ENCODE data around the gene SERPINB7.

SERPINB7 gene

DNA sequence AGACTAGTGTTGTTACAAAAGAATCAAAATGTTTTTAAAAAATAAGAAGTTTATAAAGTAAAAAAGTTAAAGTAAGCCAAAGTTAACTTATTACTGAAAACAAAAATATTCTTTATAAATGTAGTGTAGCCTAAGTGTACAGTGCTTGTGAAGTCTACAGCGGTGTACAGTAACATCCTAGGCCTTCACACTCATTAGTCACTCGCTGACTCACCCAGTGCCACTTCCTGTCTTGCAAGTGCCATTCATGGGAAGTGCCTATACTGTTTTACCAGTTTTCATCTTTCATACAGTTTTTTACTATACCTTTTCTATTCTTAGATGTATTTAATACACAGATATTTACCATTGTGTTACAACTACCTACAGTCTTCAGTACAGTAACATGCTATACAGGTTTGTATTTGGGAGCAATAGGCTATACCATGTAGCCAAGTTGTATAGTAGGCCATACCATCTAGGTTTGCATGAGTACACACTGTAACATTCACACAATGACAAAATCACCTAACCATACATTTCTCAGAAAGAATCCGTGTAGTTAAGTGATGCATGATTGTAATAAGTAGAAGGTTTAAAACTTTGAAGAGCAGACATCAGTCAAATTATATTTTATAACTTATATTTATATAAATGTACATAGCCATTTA lies 13.4 kb downstream of the SERPINB7 start:
- DNase-seq: no peak

DNA sequence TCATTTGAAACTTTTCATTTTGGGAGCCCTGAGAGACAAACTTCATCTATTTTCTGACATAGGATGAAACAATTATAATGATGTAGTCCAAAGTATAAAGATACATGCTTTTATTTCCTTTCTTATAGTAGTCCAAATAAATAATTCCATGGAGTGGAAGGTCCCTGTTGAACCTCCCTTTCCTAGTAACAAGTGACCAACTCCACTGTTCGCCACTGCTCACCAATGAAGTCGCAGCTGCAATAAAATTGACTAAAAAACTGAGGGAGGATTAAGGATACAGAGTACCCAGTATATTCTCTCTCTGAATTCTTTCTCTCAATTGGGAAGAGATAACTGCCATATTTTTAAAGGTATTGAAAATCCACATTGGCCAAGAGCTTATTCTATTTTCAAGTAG lies 14.1 kb downstream of the SERPINB7 start:
- DNase-seq: no peak

GRCh38 chr18:63795606-63796005 lies 20.4 kb downstream of the SERPINB7 start:
- no peak for DNase-seq

- no peak for DNase-seq
Measured at GRCh38 chr18:63799189-63799588, 24.0 kb downstream of the SERPINB7 start.

DNA sequence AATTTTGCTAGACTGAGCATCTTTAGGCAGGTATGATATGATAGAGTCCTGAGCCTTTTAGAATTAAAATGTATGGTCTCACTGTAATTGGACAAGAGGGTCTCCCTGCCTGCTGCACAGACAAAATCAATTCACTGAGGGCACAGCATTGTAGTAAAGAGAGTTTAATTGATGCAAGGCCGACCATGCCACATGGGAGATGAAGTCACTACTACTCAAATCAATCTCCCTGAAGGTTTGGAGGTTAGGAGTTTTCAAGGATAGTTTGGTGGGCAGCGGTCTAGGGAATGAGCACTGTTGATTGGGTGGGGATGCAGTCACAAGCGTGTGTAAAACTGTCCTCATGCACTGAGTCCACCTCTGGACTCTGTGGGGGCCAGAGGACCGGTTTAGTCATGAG lies 26.1 kb downstream of the SERPINB7 start:
- DNase-seq: no peak

GRCh38 chr18:63808125-63808524 lies 32.9 kb downstream of the SERPINB7 start:
- DNase-seq: no peak

DNA sequence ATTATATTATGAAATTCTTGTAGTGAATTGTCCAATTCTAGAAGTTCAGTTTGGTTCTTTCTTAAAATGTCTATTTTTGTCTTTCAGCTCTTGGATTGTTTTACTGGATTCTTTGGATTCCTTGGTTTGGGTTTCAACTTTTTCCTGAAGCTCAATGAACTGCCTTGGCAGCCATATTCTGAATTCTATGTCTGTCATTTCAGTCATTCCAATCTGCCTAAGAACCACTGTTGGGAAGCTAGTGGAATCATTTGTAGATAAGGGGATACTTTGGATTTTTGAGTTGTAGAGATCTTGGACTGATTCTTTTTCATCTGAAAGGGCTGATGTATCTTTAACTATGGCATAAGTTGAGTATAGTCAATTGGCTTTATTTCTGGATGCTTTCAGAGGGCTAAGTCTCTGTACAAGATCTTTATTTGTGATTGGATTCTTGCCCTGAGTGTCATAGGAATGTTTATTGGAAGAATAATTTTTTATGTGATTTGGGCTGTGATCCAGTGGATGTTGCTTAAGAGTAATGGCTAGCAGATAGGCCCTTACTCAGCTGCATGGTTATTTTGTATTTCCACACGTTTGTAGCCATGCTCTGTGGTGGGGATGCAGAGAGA lies 42.3 kb downstream of the SERPINB7 start:
- no peak for DNase-seq

DNA sequence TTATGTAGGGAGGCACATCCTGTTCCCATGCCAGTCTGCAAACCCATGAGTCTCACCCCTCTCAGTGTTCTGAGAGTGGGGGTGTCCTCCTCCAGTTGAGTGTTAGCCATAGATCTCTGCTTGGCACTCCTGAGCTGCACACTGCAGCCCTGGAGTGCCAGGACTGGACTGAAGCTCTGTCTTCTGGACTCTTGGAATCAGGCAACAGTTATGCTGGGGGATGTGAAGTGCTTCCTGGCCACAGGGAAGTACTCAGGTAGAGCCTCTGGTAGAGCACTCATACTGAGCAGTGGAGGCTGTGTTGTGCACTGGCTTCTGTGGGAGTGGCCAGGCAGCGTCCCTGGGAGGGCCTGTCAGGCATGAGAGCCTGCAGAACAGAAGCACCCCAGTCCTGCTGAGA lies 43.0 kb downstream of the SERPINB7 start:
- no peak for DNase-seq

- no peak for DNase-seq
Measured at GRCh38 chr18:63819786-63820185, 44.6 kb downstream of the SERPINB7 start.

DNA sequence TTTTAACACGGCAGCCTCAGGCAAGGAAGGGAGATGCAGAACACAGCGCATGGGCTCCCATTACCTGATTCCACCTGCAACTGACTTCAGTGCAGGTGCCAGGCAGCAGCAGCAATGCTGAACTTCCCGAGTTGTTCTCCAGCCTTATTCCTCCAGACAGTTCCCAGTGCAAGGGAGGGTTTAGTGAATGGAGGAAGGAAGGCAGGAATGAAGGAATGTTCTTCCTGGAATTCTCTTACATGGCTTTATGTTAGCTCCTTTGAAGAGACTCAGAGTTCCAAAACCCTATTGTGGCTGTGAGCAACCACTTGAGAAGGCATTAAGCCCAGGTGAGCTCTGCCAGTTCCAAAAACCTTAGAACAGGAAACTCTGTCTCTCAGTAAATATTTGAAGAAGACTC lies 45.5 kb downstream of the SERPINB7 start:
- no peak for DNase-seq

GRCh38 chr18:63823516-63824219 lies 48.5 kb downstream of the SERPINB7 start:
- no peak for DNase-seq

DNA sequence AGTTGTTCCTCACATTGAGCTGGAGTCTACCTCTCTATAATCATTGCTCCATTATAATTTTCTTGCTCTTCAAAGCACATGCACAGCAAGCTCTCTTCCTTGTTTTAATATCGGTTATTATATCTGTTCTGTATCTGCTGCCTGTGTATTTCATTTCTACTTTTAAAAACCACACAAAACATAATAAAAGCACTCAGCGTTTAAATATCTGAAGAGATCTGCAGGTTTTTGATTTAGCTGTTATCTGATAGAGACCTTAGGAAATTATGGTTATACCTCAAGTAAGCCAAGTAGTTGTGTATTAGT lies 49.0 kb downstream of the SERPINB7 start:
- DNase-seq: no peak

DNA sequence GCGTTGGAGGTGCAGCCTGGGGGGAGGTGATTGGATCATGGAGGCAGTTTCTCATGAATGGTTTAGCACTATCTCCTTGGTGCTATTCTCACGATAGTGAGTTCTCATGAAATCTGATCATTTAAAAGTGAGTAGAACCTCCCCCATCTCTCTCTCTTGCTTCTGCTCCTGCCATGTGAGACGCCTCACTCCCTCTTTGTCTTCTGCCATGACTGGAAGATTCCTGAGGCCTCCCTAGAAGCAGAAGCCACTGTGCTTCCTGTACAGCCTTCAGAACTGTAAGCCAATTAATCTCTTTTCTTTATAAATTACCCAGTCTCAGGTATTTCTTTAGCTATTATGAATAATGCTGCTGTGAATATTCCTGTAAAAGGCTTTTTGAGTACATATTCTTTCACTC lies 52.9 kb downstream of the SERPINB7 start:
- no peak for DNase-seq

DNA sequence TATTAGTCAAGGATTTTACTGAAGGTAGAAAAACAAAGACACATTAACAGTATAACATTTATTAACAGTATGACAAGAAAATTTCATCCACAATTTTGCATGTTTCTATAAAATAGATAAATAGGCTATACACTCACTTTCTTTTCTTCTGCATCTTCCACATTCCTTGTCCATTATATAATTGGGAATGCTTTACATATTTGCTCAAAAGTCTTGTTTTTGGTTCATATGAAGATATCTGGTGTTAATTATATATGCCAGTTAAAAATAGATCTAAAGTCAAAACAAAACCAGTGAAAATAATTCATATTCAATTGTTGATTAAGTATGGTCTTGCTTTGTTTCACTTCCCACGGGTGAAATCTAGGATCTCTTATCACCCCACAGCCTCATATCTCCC lies 53.4 kb downstream of the SERPINB7 start:
- no peak for DNase-seq

- DNase-seq: no peak
Measured at GRCh38 chr18:63829886-63830285, 54.7 kb downstream of the SERPINB7 start.

DNA sequence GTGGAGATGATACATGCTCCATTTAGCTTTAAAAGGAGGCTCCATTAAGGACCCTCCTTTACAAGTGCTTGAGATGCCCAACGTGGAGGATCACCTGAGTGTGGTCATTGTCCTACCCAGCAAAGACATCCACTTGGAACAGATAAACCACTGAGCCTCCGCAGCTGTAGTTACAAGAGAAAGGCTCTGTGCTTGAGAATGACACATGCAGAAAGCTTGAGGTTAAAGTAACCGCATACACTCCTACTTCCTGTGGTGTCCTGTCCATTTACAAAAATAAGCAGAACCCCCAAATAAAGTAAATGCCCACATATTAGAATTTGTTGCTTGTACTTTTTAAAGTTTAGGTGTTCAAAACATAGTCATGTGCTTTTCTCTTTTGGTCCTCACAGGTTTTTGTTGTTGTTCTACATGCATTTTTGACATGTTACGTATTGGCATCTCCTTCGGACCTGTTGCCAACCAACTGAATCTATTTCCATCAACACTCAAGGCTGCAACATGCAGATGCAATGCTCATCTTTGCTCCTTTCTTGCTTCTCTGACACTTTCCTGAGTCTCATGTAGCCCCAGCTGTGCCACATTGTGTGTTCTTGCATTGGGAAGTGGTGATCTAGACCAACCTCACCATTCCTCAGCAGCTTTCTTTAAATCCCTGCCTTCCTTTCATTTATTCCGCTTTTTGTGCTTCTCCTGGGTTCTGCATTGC lies 56.0 kb downstream of the SERPINB7 start:
- no peak for DNase-seq

- no peak for DNase-seq
Measured at GRCh38 chr18:63832470-63832869, 57.3 kb downstream of the SERPINB7 start.

DNA sequence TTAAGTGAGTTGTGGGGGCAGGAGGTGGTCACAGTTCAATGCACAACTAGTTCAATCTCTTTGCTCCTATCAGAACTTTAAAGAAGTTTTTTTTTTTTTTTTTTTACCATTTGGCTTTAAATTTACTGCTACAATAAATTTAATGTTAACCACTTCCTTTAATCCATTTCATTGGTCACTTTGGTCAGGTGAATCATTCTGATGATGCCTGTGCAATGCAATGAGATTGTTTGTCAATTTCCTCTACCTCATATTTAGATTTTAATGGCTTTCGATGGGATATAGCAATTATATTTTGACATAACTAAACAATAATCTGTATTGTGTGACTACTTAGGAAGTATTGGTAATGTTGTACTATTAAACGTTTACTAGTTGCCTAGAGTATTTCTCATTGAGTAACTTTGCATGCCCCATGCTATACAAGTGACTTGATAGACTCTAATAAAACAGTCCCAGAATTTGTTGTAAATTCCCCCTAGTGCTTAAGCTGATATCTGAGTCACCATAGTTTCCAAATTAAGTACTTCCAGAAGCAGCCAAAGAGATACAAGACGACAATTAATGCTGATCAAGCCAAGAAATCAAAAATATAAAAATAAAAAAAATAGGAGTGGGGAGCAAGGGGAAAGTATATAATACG lies 59.4 kb downstream of the SERPINB7 start:
- DNase-seq: no peak

DNA sequence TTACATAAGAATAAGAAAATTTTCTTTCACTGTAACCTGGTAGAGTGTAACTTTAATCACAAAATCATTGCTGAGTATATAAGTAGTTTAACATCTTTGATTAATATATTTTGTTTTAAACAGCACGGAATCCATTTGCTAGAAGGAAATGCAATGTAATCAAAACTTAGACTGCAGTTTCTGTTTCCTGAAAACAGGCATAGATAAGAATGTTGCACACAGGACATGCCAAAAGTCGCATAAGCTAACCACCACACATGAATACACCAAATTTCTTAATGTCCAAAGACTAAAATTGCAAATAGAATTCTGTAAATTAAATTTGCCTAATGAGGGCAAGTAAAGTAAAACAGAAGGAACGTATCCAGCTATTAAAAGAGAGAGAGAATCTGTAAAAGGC lies 61.2 kb downstream of the SERPINB7 start:
- DNase-seq: no peak

DNA sequence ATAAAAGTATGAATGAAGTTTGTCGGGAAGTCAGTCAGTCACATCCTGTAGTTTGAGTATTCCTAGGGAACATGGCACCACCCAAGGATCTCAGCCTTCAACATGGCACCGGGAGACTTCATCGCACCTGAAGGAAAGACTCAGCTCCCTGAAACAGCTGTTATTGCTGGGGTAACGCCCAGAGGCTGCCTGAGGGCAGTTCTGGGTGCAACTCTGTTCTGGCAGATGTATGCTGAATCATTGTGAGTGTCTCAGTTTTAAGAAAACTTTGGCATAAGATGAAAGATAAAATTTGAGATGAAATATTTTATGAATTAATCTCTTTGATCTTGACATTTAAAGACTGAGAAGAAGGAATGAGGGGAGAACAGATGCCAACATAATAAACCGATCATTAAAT lies 62.4 kb downstream of the SERPINB7 start:
- no peak for DNase-seq

DNA sequence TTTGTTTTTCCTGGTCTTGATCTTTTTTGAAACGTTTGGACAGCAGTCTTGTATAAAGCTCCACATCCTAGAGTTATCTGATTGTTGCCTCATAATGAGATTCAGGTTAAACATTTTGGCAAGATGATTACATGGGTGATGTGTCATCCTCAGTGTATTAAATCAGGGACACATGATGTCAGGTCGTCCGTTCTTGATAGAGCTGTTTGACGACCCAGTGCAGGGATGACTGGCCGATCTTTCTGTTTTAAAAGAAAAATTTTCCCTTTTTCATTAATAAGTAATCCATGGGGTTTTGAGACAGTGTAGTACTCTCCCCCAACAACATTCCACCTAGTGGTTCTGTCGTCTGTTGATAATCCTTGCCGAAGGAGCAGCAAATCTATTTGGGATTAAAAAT lies 67.8 kb downstream of the SERPINB7 start:
- DNase-seq: no peak

DNA sequence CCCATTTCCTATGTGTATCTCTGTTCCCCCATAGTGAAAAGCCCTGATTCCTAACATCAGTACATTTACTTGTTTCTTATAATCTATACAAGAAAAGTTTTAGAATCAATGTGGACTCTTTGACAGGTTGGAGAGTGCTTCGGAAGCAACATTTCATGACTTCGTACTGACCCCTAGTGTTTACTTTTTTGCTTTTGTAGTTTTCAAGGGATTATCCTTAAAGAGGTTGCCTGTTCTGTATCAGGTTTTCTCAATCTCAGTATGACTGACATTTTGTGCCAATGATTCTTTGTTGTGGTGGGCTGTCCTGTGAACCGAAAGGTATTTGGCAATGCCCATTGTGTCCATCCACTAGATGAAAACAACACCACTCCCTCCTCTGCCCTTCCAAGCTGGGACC lies 69.0 kb downstream of the SERPINB7 start:
- no peak for DNase-seq

DNA sequence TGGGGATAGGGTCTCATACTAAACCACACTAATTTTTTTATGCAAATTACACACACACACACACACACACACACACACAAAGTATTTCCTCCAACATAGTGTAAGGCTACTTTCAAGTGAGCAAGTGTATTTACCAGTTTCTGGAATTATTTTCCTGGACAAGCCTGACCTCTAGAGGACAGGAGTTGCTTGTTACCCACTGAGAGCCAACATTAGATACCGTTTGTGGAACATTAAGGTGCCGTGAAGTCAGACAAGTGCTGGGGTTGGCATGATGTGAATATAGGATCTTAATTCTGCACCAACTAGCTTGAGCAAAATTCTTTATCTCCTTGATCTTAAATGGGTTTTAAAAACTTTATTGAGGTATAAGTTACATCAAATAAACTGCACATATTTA lies 72.9 kb downstream of the SERPINB7 start:
- DNase-seq: no peak

- DNase-seq: no peak
Measured at GRCh38 chr18:63850020-63850419, 74.8 kb downstream of the SERPINB7 start.
